MCF 10A (cell line): Measurements from ENCODE around the gene UTP11. TPM values are rescaled to one million over a fixed set of nuclear protein-coding genes. Genes with fewer than 3 reads are reported as not detected.

Experiments
- BruUV-seq: library from RNA; stranded (reverse); fragments of 400-500 nt; replicated peaks from 2 replicates; lab custom pipeline; 2021; lab: Mats Ljungman, UMichigan
- CTCF ChIA-PET: fragments of 300-600 bp; sonication (Branson Sonifier 250); formaldehyde crosslinking; extraction: SDS; loops from one replicate; lab custom pipeline; 2021; ENCODE audit warnings: antibody characterized with exemption, inconsistent platforms; lab: Yijun Ruan, JAX
- POLR2A ChIA-PET: fragments of 300-600, 350-650 bp; sonication (Branson Sonifier 250); formaldehyde crosslinking; extraction: SDS; loops from one replicate; lab custom pipeline; 2020; ENCODE audit warnings: antibody characterized with exemption, inconsistent platforms; lab: Yijun Ruan, JAX
- DNase-seq: peaks from one replicate; pipeline ENCODE4 v3.0.0-alpha.2; 2018; ENCODE audit not compliant: unreplicated experiment
- H3K27ac Mint-ChIP-seq: one replicate; pipeline ENCODE4 v1.8.0; 2022; ENCODE audit warnings: mild to moderate bottlenecking, low read depth, mixed read lengths; ENCODE audit not compliant: unreplicated experiment
- H3K27me3 Mint-ChIP-seq: one replicate; pipeline ENCODE4 v1.8.0; 2022; ENCODE audit warnings: mixed read lengths; ENCODE audit not compliant: insufficient read depth, unreplicated experiment
- H3K36me3 Mint-ChIP-seq: one replicate; pipeline ENCODE4 v1.8.0; 2022; ENCODE audit warnings: mild to moderate bottlenecking, moderate library complexity, mixed read lengths; ENCODE audit not compliant: insufficient read depth, unreplicated experiment
- H3K4me1 Mint-ChIP-seq: one replicate; pipeline ENCODE4 v1.8.0; 2022; ENCODE audit warnings: mixed read lengths; ENCODE audit not compliant: insufficient read depth, unreplicated experiment
- H3K4me3 Mint-ChIP-seq: one replicate; pipeline ENCODE4 v1.8.0; 2022; ENCODE audit warnings: mild to moderate bottlenecking, moderate library complexity, mixed read lengths; ENCODE audit not compliant: unreplicated experiment
- H3K9me3 Mint-ChIP-seq: one replicate; pipeline ENCODE4 v1.8.0; 2022; ENCODE audit warnings: mixed read lengths; ENCODE audit not compliant: unreplicated experiment
- CTCF ChIP-seq: fragments of 200-600 bp; IDR thresholded peaks from one replicate; pipeline ENCODE4 v1.8.0; 2022; ENCODE audit warnings: antibody characterized with exemption, mild to moderate bottlenecking; ENCODE audit not compliant: unreplicated experiment
- intact Hi-C: fragments of 100-400 bp; cut with micrococcal nuclease; formaldehyde crosslinking; loops from 2 replicates; pipeline ENCODE4 v1.14.1; 2022
- total RNA-seq: library from RNA; stranded (reverse); gene quantifications from 2 replicates; pipeline ENCODE4 v1.2.3, GENCODE V29; 2022

Gene UTP11
- total RNA-seq, 1 experiment from 2014 or later: 66.5 TPM

- intact Hi-C loops: no loop called here
- no peaks in the 10 kb centered on the region for H3K9me3 Mint-ChIP-seq
- H3K36me3 Mint-ChIP-seq: no peaks in the 10 kb centered on the region
- CTCF ChIA-PET: interaction anchor here (0.5 to 1.5 kb wide), 7 partner anchors 15 to 808 kb away, joined by 3 to 8 read pairs (median 4); no protein-coding TSS in a partner anchor
- peaks cover 6% of the 10 kb centered on the region for H3K4me1 Mint-ChIP-seq
- H3K27ac Mint-ChIP-seq: no peak overlapping the region
- BruUV-seq: no TSS peak
- H3K27me3 Mint-ChIP-seq: peaks cover 35% of the 10 kb centered on the region
- H3K4me3 Mint-ChIP-seq: no peak overlapping the region
- POLR2A ChIA-PET: interaction anchor here (2.3 kb wide), 1 partner anchor 17 kb away, joined by 4 read pairs; no protein-coding TSS in a partner anchor
- TF ChIP-seq CTCF: no peak
- no peak for DNase-seq
Measured at GRCh38 chr1:38043036-38043747, 30.7 kb downstream of the UTP11 start.

- Mint-ChIP-seq H3K9me3 (no peaks in the 10 kb centered on the region), H3K27me3 (peaks cover 35% of the 10 kb centered on the region), H3K4me1 (no peaks in the 10 kb centered on the region), H3K4me3 (peak overlapping the region; percentile 57), H3K27ac (no peak overlapping the region), H3K36me3 (no peaks in the 10 kb centered on the region)
- ChIA-PET CTCF (interaction anchor here (0.7 kb wide), 3 partner anchors 51 to 268 kb away, joined by 3 to 4 read pairs (median 3); no protein-coding TSS in a partner anchor), POLR2A (no interaction called here)
- intact Hi-C loops: loop anchor here (5.0 kb wide), 1 partner anchor 108 kb away; no protein-coding TSS in a partner anchor
- no peak for TF ChIP-seq CTCF
- DNase-seq: no peak
- no TSS peak for BruUV-seq
Measured at GRCh38 chr1:38044221-38045215, 32.0 kb downstream of the UTP11 start.

- H3K36me3 Mint-ChIP-seq: no peaks in the 10 kb centered on the region
- TF ChIP-seq CTCF: no peak
- DNase-seq: no peak
- CTCF ChIA-PET: interaction anchor here (1.1 to 1.2 kb wide), 2 partner anchors 11 to 786 kb away, joined by 3 to 5 read pairs; no protein-coding TSS in a partner anchor
- no peak overlapping the region for H3K27ac Mint-ChIP-seq
- H3K27me3 Mint-ChIP-seq: peaks cover 35% of the 10 kb centered on the region
- no TSS peak for BruUV-seq
- POLR2A ChIA-PET: no interaction called here
- intact Hi-C loops: loop anchor here (5.0 kb wide), 1 partner anchor 107 kb away; no protein-coding TSS in a partner anchor
- no peaks in the 10 kb centered on the region for H3K9me3 Mint-ChIP-seq
- H3K4me3 Mint-ChIP-seq: no peak overlapping the region
- H3K4me1 Mint-ChIP-seq: no peaks in the 10 kb centered on the region
Measured at GRCh38 chr1:38045401-38046332, 33.1 kb downstream of the UTP11 start.
